K562 (cell line): ENCODE measurements around the gene TMEM150A. TPM values are rescaled to one million over a fixed set of nuclear protein-coding genes. Genes with fewer than 3 reads are reported as not detected.

Experiments
- ARNT ChIP-seq, 2 experiments: fragments of 450-650 bp; IDR thresholded peaks; 2 replicates each; pipeline ENCODE4 v1.6.1; 2016; ENCODE audit warnings: mild to moderate bottlenecking in 1 of 2
- ATF1 ChIP-seq, 2 experiments: fragments of 450-650 bp in 1 of 2; IDR thresholded peaks; 2 replicates each; pipeline ENCODE4 v1.6.1; 2016; ENCODE audit warnings: missing compliant biosample characterization in 1 of 2, missing genetic modification characterization in 1 of 2
- DDX20 ChIP-seq: fragments of 450-650 bp; IDR thresholded peaks from 2 replicates; pipeline ENCODE4 v1.6.1; 2016; ENCODE audit warnings: missing genetic modification characterization, low read depth, mild to moderate bottlenecking, missing compliant biosample characterization, moderate library complexity
- E2F3 ChIP-seq: fragments of 250-450 bp; sonication (Bioruptor Pico); IDR thresholded peaks from 2 replicates; pipeline ENCODE4 v1.4.0; 2020; ENCODE audit warnings: mild to moderate bottlenecking
- EP400 ChIP-seq: fragments of 450-650 bp; IDR thresholded peaks from 2 replicates; pipeline ENCODE4 v1.6.1; 2017; ENCODE audit warnings: antibody characterized with exemption, mild to moderate bottlenecking, moderate library complexity
- HDAC2 ChIP-seq: fragments of 450-650 bp; IDR thresholded peaks from 2 replicates; pipeline ENCODE4 v1.6.1; 2016; ENCODE audit warnings: mild to moderate bottlenecking
- ILK ChIP-seq: fragments of 450-650 bp; IDR thresholded peaks from 2 replicates; pipeline ENCODE4 v1.6.1; 2016; ENCODE audit warnings: missing genetic modification characterization, low read depth, mild to moderate bottlenecking, missing compliant biosample characterization, moderate library complexity, borderline replicate concordance
- JUN ChIP-seq, 2 experiments: sonication (generic) in 1 of 2; formaldehyde crosslinking in 1 of 2; IDR thresholded peaks; 2 replicates each; pipeline versions ENCODE4 v1.6.1 to v1.8.0; 2012 to 2022; ENCODE audit warnings: borderline replicate concordance in 2 of 2, mild to moderate bottlenecking in 2 of 2, improper control_type of control experiment in 1 of 2, low read depth in 1 of 2, low read length in 1 of 2, missing genetic modification reagents in 1 of 2
- MAFG ChIP-seq: fragments of 450-650 bp; conservative IDR thresholded peaks from 2 replicates; pipeline ENCODE4 v1.6.1; 2016; ENCODE audit warnings: missing genetic modification characterization, missing compliant biosample characterization
- MAZ ChIP-seq, 2 experiments: fragments of 450-650 bp in 1 of 2; sonication (generic) in 1 of 2; formaldehyde crosslinking; IDR thresholded peaks in 1 of 2; conservative IDR thresholded peaks in 1 of 2; 2 replicates each; pipeline versions ENCODE4 v1.4.0 to v1.5.0; 2020; ENCODE audit warnings: mild to moderate bottlenecking in 1 of 2, missing genetic modification reagents in 1 of 2
- NCOA6 ChIP-seq: fragments of 450-650 bp; IDR thresholded peaks from 2 replicates; pipeline ENCODE4 v1.6.1; 2017; ENCODE audit warnings: mild to moderate bottlenecking
- RAD21 ChIP-seq, 2 experiments: fragments of 250-450 bp in 1 of 2; fragments of 450-650 bp in 1 of 2; sonication (Bioruptor Pico) in 1 of 2; formaldehyde crosslinking in 1 of 2; IDR thresholded peaks in 1 of 2; conservative IDR thresholded peaks in 1 of 2; 2 replicates each; pipeline versions ENCODE4 v1.4.0 to v1.8.0; 2020 to 2022; ENCODE audit warnings: mild to moderate bottlenecking in 2 of 2, moderate library complexity in 1 of 2
- RBFOX2 ChIP-seq: fragments of 200-400 bp; formaldehyde crosslinking; IDR thresholded peaks from 2 replicates; pipeline ENCODE4 v1.6.1; 2017; ENCODE audit warnings: low read depth, mild to moderate bottlenecking, low read length, moderate library complexity
- RBM25 ChIP-seq: fragments of 200-400 bp; formaldehyde crosslinking; IDR thresholded peaks from 2 replicates; pipeline ENCODE4 v1.6.1; 2018; ENCODE audit warnings: low read length, low read depth, moderate library complexity; ENCODE audit not compliant: severe bottlenecking
- SIX5 ChIP-seq, 2 experiments: IDR thresholded peaks; 2 replicates each; pipeline ENCODE4 v1.6.1; 2011; ENCODE audit warnings: low read length in 2 of 2, borderline replicate concordance in 1 of 2, low read depth in 1 of 2, mild to moderate bottlenecking in 1 of 2, moderate library complexity in 1 of 2; ENCODE audit not compliant: insufficient read depth in 1 of 2
- SOX6 ChIP-seq: fragments of 450-650 bp; IDR thresholded peaks from 2 replicates; pipeline ENCODE4 v1.6.1; 2014; ENCODE audit warnings: mild to moderate bottlenecking
- TSC22D4 ChIP-seq: fragments of 450-650 bp; IDR thresholded peaks from 2 replicates; pipeline ENCODE4 v1.6.1; 2016; ENCODE audit warnings: missing genetic modification characterization, missing biosample characterization, control low read depth
- ZNF445 ChIP-seq: fragments of 250-450 bp; sonication (Bioruptor Pico); IDR thresholded peaks from 2 replicates; pipeline ENCODE4 v1.4.0; 2020; ENCODE audit warnings: low read depth, mild to moderate bottlenecking, moderate library complexity
- polyA plus RNA-seq, 8 experiments: library from polyadenylated mRNA; depleted of rRNA in 4 of 8; stranded (reverse) in 5 of 8; unstranded in 3 of 8; fragments of >200 nt; fragmentation: Nextera tagmentation in 2 of 8; fragmentation: Illumina TruSeq in 1 of 8; extraction: Ambion mirVana in 2 of 8; extraction: Trizol in 1 of 8; gene quantifications; 2 replicates each; pipeline versions ENCODE4 v1.2.1 to v1.2.3, GENCODE V29; 2011 to 2014; ENCODE audit warnings: inconsistent platforms in 1 of 8, missing spikeins in 1 of 8
- total RNA-seq, 7 experiments: library from RNA; depleted of rRNA in 6 of 7; stranded (reverse); fragments of >200 nt in 6 of 7; fragmentation: Illumina TruSeq in 2 of 7; extraction: Trizol in 2 of 7; gene quantifications; 2 replicates each; pipeline versions ENCODE4 v1.2.1 to v1.2.3, GENCODE V29; 2011 to 2021; ENCODE audit warnings: low replicate concordance in 1 of 7
- TF ChIP-seq, protein P1 (sequence below): fragments of 450-650 bp; conservative IDR thresholded peaks from 2 replicates; pipeline ENCODE4 v1.6.1; 2016; ENCODE audit warnings: missing genetic modification characterization, low read depth, mild to moderate bottlenecking, missing compliant biosample characterization, moderate library complexity
- TF ChIP-seq, protein P2 (sequence below): sonication (generic); formaldehyde crosslinking; IDR thresholded peaks from 2 replicates; pipeline ENCODE4 v1.9.0; 2022; ENCODE audit warnings: mild to moderate bottlenecking, missing genetic modification reagents
- TF ChIP-seq, protein P3 (sequence below): sonication (generic); formaldehyde crosslinking; IDR thresholded peaks from 2 replicates; pipeline ENCODE4 v1.5.0; 2020; ENCODE audit warnings: missing genetic modification reagents
- TF ChIP-seq, protein P4 (sequence below): fragments of 450-650 bp; IDR thresholded peaks from 2 replicates; pipeline ENCODE4 v1.6.1; 2016; ENCODE audit warnings: borderline replicate concordance

Gene TMEM150A
- total and polyA plus RNA-seq, 9 of the 15 experiments (the other 6 are each of a cell fraction or from before 2014, with no cell fraction given) = 3.9 to 17.1 (median 8.4) TPM

DNA sequence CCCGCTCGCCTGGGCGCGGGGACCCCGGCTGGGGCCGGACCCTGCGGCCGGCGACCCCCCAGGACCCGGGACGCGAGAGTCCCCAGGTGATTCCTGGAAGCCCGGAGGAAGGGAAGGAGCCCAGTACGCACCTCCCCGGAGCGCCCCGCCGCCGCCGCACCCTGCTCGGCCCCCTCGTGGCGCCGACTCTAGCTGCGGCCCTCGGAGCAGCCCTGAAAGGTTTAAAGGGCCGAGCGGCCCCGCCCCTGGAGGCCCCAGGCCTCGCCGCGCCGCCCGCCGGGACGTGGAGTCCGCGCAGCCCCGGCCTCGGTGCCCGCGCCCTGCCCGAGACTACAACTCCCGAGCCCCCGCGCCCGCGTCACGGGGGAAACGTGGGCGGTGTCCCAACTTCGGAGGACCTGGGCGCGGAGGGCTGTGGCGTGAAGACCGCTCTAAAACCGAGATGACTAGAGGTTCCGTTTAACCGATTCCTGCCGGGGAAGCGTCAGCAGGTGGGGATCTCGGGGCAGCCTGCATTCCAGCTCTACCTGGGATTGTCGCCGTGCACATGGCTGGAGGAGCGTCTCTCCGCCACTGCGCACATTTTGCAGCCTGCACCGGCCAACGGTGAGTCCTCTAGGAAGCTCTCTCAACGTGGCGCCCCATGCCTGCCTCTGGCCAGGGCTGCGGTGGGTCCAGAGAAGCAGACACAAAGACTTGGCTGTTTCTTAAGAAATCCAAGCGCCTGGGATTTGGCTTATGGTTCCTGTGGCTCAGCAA, at the start of gene TMEM150A (continued):
- TF ChIP-seq ATF1 (CRISPR knock-in tag; IDR thresholded peaks at IDR 0.05) (0 out of 2 replicates have a peak, but pooled peaks have one; percentile 50), ATF1 (tag; IDR thresholded peaks at IDR 0.05) (peak; percentile 97), RAD21 (CRISPR knock-in tag; conservative IDR thresholded peaks at IDR 0.05 in 1 of 2, IDR thresholded peaks at IDR 0.05 in 1 of 2) (peak; percentile 43 to 46; a peak in 3 of 4 replicates), JUN (IDR thresholded peaks at IDR 0.05; ENCODE audit: borderline replicate concordance, low read depth, low read length) (peak; percentile 11; the same call in 1 of the 2 replicates), JUN (CRISPR knock-in tag; IDR thresholded peaks at IDR 0.05; ENCODE audit: borderline replicate concordance) (no peak), ZNF445 (CRISPR knock-in tag) (no peak), DDX20 (tag) (no peak), ILK (tag) (no peak), E2F3 (CRISPR knock-in tag) (no peak), SOX6 (0 out of 2 replicates have a peak, but pooled peaks have one; percentile 18), MAZ (CRISPR knock-in tag; conservative IDR thresholded peaks at IDR 0.05 in 1 of 2, IDR thresholded peaks at IDR 0.05 in 1 of 2) (peak; percentile 80 to 92), RBM25 (peak; percentile 83), HDAC2 (peak; percentile 83), NCOA6 (no peak), RBFOX2 (peak; percentile 82), SIX5 (IDR thresholded peaks at IDR 0.05; ENCODE audit: borderline replicate concordance in 1 of 2, insufficient read depth in 1 of 2, low read depth in 1 of 2, low read length in 2 of 2) (peak; percentile 71 to 82), EP400 (peak; percentile 74), TSC22D4 (tag) (no peak), ARNT (IDR thresholded peaks at IDR 0.05) (no peak), MAFG (tag) (no peak)
- TF ChIP-seq, protein P1, sequence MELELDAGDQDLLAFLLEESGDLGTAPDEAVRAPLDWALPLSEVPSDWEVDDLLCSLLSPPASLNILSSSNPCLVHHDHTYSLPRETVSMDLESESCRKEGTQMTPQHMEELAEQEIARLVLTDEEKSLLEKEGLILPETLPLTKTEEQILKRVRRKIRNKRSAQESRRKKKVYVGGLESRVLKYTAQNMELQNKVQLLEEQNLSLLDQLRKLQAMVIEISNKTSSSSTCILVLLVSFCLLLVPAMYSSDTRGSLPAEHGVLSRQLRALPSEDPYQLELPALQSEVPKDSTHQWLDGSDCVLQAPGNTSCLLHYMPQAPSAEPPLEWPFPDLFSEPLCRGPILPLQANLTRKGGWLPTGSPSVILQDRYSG (tag) = no peak
- TF ChIP-seq, protein P2, sequence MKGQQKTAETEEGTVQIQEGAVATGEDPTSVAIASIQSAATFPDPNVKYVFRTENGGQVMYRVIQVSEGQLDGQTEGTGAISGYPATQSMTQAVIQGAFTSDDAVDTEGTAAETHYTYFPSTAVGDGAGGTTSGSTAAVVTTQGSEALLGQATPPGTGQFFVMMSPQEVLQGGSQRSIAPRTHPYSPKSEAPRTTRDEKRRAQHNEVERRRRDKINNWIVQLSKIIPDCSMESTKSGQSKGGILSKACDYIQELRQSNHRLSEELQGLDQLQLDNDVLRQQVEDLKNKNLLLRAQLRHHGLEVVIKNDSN = 0 out of 2 replicates have a peak, but pooled peaks have one; percentile 7
- TF ChIP-seq, protein P3, sequence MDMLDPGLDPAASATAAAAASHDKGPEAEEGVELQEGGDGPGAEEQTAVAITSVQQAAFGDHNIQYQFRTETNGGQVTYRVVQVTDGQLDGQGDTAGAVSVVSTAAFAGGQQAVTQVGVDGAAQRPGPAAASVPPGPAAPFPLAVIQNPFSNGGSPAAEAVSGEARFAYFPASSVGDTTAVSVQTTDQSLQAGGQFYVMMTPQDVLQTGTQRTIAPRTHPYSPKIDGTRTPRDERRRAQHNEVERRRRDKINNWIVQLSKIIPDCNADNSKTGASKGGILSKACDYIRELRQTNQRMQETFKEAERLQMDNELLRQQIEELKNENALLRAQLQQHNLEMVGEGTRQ (CRISPR knock-in tag) = peak; percentile 80
- TF ChIP-seq, protein P4, sequence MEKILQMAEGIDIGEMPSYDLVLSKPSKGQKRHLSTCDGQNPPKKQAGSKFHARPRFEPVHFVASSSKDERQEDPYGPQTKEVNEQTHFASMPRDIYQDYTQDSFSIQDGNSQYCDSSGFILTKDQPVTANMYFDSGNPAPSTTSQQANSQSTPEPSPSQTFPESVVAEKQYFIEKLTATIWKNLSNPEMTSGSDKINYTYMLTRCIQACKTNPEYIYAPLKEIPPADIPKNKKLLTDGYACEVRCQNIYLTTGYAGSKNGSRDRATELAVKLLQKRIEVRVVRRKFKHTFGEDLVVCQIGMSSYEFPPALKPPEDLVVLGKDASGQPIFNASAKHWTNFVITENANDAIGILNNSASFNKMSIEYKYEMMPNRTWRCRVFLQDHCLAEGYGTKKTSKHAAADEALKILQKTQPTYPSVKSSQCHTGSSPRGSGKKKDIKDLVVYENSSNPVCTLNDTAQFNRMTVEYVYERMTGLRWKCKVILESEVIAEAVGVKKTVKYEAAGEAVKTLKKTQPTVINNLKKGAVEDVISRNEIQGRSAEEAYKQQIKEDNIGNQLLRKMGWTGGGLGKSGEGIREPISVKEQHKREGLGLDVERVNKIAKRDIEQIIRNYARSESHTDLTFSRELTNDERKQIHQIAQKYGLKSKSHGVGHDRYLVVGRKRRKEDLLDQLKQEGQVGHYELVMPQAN = peak; percentile 99
